ENCODE results near the gene NHEJ1. TPM values are rescaled to one million over a fixed set of nuclear protein-coding genes. Genes with fewer than 3 reads are reported as not detected.
"Not testable (repeated sequence)": the region's sequence is repeated elsewhere in the genome, so short reads cannot be mapped to it uniquely, and the experiment has no call there.

Gene NHEJ1
- total RNA-seq, 5 donors from 2014 or later (not counting 1 experiment from before 2014, with no cell fraction given) = 17.3 to 21.1 (median 18.2) TPM

- H3K27me3 ChIP-seq (replicated peaks in 1 of 2; ENCODE audit: control insufficient read depth in 2 of 2, extremely low read depth in 1 of 2, insufficient read depth in 2 of 2, low read length in 1 of 2); H3K36me3 Mint-ChIP-seq; ATAC-seq (replicated peaks in 1 of 4); H3K9me3 ChIP-seq; H3K9me3 Mint-ChIP-seq; H3K27me3 Mint-ChIP-seq; H3K36me3 ChIP-seq (ENCODE audit: control insufficient read depth in 2 of 2, extremely low read depth in 1 of 2, insufficient read depth in 1 of 2, low read length in 1 of 2): not testable (repeated sequence)
- H3K4me1 ChIP-seq (ENCODE audit: control insufficient read depth in 1 of 2, extremely low read depth in 1 of 2, insufficient read depth in 2 of 2, low read length in 2 of 2) = peaks cover 0 to 16% of the 10 kb centered on the region in 2 experiments
- H3K4me3 ChIP-seq (ENCODE audit: control insufficient read depth in 1 of 2, extremely low read depth in 1 of 2, low read length in 1 of 2) = peak overlapping the region in 1 of 2 donors; percentile 39
- WGBS (ENCODE audit: insufficient coverage) = 50% methylated on average over 19 of the region's 26 CpGs
- peak overlapping the region; percentile 34 for H3K27ac ChIP-seq (ENCODE audit: low read length)
- Mint-ChIP-seq H3K4me1 (peaks cover 16 to 20% (median 16%) of the 10 kb centered on the region in 3 donors), H3K4me3 (peak overlapping the region; percentile 76 to 81 (median 78)), H3K27ac (peak overlapping the region; percentile 87 to 88)
- peak in 18 of 35 experiments; percentile 8 to 56 (median 24) for DNase-seq
- POLR2A ChIA-PET = interaction anchor here in 1 of 2 donors (0.7 kb wide), 1 partner anchor 134 kb away, joined by 7 read pairs; no protein-coding TSS in a partner anchor
- CTCF ChIA-PET = interaction anchor here in 1 of 2 donors (0.6 to 1.1 kb wide), 4 partner anchors 11 to 295 kb away, joined by 3 to 10 read pairs (median 4); no protein-coding TSS in a partner anchor
Observed at GRCh38 chr2:219200502-219201326, 40.1 kb upstream of the NHEJ1 start.

DNA sequence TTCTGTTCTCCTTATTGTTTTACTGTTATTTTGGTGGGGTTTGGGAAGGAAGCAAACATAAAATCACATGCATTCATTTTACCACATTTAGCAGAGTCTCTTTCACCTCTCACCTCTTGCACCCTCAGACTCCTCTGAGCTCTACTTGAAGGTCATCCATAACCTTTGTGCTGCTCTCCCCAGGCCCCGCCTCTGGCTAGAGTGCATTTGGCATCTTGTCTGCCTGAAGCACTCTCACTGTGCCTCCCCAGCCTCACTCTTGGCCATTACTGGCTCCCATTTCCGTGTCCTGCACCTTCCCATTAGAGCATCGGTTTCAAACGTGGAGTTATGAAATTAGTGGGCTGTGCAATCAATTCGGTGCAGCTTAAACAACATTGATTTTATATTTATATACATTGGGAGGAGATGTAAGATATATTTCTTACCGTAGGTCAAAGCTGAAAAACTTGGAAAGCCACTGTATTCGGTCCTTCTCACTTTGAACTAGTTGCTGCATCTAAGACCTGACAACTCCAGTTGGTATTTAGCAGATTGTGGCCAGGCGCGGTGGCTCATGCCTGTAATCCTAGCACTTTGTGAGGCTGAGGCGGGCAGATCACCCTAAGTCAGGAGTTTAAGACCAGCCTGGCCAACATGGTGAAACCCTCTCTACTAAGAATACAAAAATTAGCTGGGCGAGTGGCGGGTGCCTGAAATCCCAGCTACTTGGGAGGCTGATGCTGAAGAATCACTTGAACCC, 39.0 kb upstream of the NHEJ1 start:
- Mint-ChIP-seq H3K27me3 (peaks cover 5 to 6% of the 10 kb centered on the region in 2 donors), H3K4me3 (peak overlapping the region in 2 of 3 donors; percentile 40 to 81), H3K36me3 (no peaks in the 10 kb centered on the region), H3K9me3 (no peaks in the 10 kb centered on the region), H3K27ac (no peak overlapping the region), H3K4me1 (peaks cover 16 to 20% (median 16%) of the 10 kb centered on the region in 3 donors)
- H3K36me3 ChIP-seq (ENCODE audit: control insufficient read depth in 2 of 2, extremely low read depth in 1 of 2, insufficient read depth in 1 of 2, low read length in 1 of 2) = no peaks in the 10 kb centered on the region
- ChIA-PET CTCF (interaction anchor here (0.6 to 1.1 kb wide), 5 partner anchors 18 to 65 kb away, joined by 3 to 5 read pairs (median 3); no protein-coding TSS in a partner anchor), POLR2A (interaction anchor here in 1 of 2 donors (0.5 kb wide), 1 partner anchor 12 kb away, joined by 7 read pairs; no protein-coding TSS in a partner anchor)
- H3K27me3 ChIP-seq (replicated peaks in 1 of 2; ENCODE audit: control insufficient read depth in 2 of 2, extremely low read depth in 1 of 2, insufficient read depth in 2 of 2, low read length in 1 of 2) = peaks cover 0 to 3% of the 10 kb centered on the region in 2 experiments
- WGBS (ENCODE audit: insufficient coverage) = 92% methylated on average over 2 of the region's 12 CpGs
- DNase-seq = no peak
- no peak overlapping the region for H3K27ac ChIP-seq (ENCODE audit: low read length)
- H3K9me3 ChIP-seq = no peaks in the 10 kb centered on the region
- no peak for ATAC-seq (replicated peaks in 1 of 4)
- peaks cover 0 to 15% of the 10 kb centered on the region in 2 experiments for H3K4me1 ChIP-seq (ENCODE audit: control insufficient read depth in 1 of 2, extremely low read depth in 1 of 2, insufficient read depth in 2 of 2, low read length in 2 of 2)
- H3K4me3 ChIP-seq (ENCODE audit: control insufficient read depth in 1 of 2, extremely low read depth in 1 of 2, low read length in 1 of 2) = no peak overlapping the region

GRCh38 chr2:219198974-219199373, 38.4 kb upstream of the NHEJ1 start:
- Mint-ChIP-seq H3K27me3 (peaks cover 5 to 6% of the 10 kb centered on the region in 2 donors), H3K4me1 (peaks cover 16 to 20% (median 16%) of the 10 kb centered on the region in 3 donors), H3K4me3 (peak overlapping the region in 1 of 3 donors; percentile 44), H3K27ac (no peak overlapping the region), H3K36me3 (no peaks in the 10 kb centered on the region), H3K9me3 (no peaks in the 10 kb centered on the region)
- H3K36me3 ChIP-seq (ENCODE audit: control insufficient read depth in 2 of 2, extremely low read depth in 1 of 2, insufficient read depth in 1 of 2, low read length in 1 of 2) = no peaks in the 10 kb centered on the region
- no peak overlapping the region for H3K27ac ChIP-seq (ENCODE audit: low read length)
- H3K9me3 ChIP-seq = no peaks in the 10 kb centered on the region
- DNase-seq (no peak), ATAC-seq (replicated peaks in 1 of 4) (no peak)
- ChIA-PET POLR2A (interaction anchor here in 1 of 2 donors (0.5 kb wide), 1 partner anchor 13 kb away, joined by 7 read pairs; no protein-coding TSS in a partner anchor), CTCF (interaction anchor here in 1 of 2 donors (0.6 kb wide), 1 partner anchor 27 kb away, joined by 5 read pairs; no protein-coding TSS in a partner anchor)
- H3K27me3 ChIP-seq (replicated peaks in 1 of 2; ENCODE audit: control insufficient read depth in 2 of 2, extremely low read depth in 1 of 2, insufficient read depth in 2 of 2, low read length in 1 of 2) = peaks cover 0 to 3% of the 10 kb centered on the region in 2 experiments
- H3K4me1 ChIP-seq (ENCODE audit: control insufficient read depth in 1 of 2, extremely low read depth in 1 of 2, insufficient read depth in 2 of 2, low read length in 2 of 2) = peaks cover 0 to 15% of the 10 kb centered on the region in 2 experiments
- no peak overlapping the region for H3K4me3 ChIP-seq (ENCODE audit: control insufficient read depth in 1 of 2, extremely low read depth in 1 of 2, low read length in 1 of 2)
- WGBS (ENCODE audit: insufficient coverage) = 94% methylated on average over 4 of the region's 5 CpGs

DNA sequence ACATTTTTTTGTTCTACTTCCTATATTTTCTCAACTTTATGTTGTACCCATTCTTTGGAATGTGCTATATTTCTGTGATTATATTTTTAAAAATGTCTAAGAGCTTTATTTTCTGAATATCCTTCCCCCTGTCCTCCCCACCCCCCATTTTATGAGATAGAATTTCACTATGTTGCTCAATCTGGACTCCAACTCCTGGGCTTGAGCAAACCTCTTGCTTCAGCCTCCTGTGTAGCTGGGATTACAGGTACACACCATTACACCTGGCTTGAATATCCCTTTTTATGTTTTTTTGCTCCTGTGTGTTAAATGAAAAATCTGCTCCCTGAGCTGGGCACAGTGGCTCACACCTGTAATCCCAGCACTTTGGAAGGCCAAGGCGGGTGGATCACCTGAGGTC, 36.8 kb upstream of the NHEJ1 start:
- ChIA-PET CTCF (interaction anchor here in 1 of 2 donors (0.7 to 0.9 kb wide), 2 partner anchors 9 to 19 kb away, joined by 3 to 7 read pairs; partner anchors contain the start of gene ZFAND2B), POLR2A (interaction anchor here in 1 of 2 donors (1.0 kb wide), 1 partner anchor 9 kb away, joined by 7 read pairs; no protein-coding TSS in a partner anchor)

GRCh38 chr2:219186754-219187456, 26.3 kb upstream of the NHEJ1 start:
- POLR2A ChIA-PET = no interaction called here
- no peaks in the 10 kb centered on the region for H3K9me3 Mint-ChIP-seq
- DNase-seq (no peak), ATAC-seq (replicated peaks in 1 of 4) (no peak)
- no peak overlapping the region for H3K27ac ChIP-seq (ENCODE audit: low read length)
- H3K36me3 ChIP-seq (ENCODE audit: control insufficient read depth in 2 of 2, extremely low read depth in 1 of 2, insufficient read depth in 1 of 2, low read length in 1 of 2) = peaks cover 5 to 28% of the 10 kb centered on the region in 2 donors
- no peaks in the 10 kb centered on the region for H3K9me3 ChIP-seq
- peak overlapping the region; percentile 15 to 19 for H3K27ac Mint-ChIP-seq
- WGBS (ENCODE audit: insufficient coverage) = 55% methylated on average over 5 of the region's 7 CpGs
- peaks cover 0 to 10% of the 10 kb centered on the region in 2 experiments for H3K4me1 ChIP-seq (ENCODE audit: control insufficient read depth in 1 of 2, extremely low read depth in 1 of 2, insufficient read depth in 2 of 2, low read length in 2 of 2)
- H3K4me3 ChIP-seq (ENCODE audit: control insufficient read depth in 1 of 2, extremely low read depth in 1 of 2, low read length in 1 of 2) = no peak overlapping the region
- H3K27me3 Mint-ChIP-seq = no peaks in the 10 kb centered on the region
- H3K4me1 Mint-ChIP-seq = peaks cover 14 to 21% (median 17%) of the 10 kb centered on the region in 3 donors
- CTCF ChIA-PET = no interaction called here
- peaks cover 24% of the 10 kb centered on the region for H3K36me3 Mint-ChIP-seq
- H3K4me3 Mint-ChIP-seq = no peak overlapping the region
- no peaks in the 10 kb centered on the region for H3K27me3 ChIP-seq (replicated peaks in 1 of 2; ENCODE audit: control insufficient read depth in 2 of 2, extremely low read depth in 1 of 2, insufficient read depth in 2 of 2, low read length in 1 of 2)

More for the DNA sequence above, 36.8 kb upstream of the NHEJ1 start:
- Mint-ChIP-seq H3K9me3 (no peaks in the 10 kb centered on the region), H3K36me3 (no peaks in the 10 kb centered on the region), H3K27me3 (peaks cover 5 to 6% of the 10 kb centered on the region in 2 donors), H3K4me1 (peaks cover 16 to 20% (median 16%) of the 10 kb centered on the region in 3 donors), H3K27ac (peak overlapping the region in 1 of 2 donors; percentile 43), H3K4me3 (no peak overlapping the region)
- Histone ChIP-seq H3K27ac (ENCODE audit: low read length) (no peak overlapping the region), H3K4me1 (ENCODE audit: control insufficient read depth in 1 of 2, extremely low read depth in 1 of 2, insufficient read depth in 2 of 2, low read length in 2 of 2) (peaks cover 0 to 15% of the 10 kb centered on the region in 2 experiments), H3K27me3 (replicated peaks in 1 of 2; ENCODE audit: control insufficient read depth in 2 of 2, extremely low read depth in 1 of 2, insufficient read depth in 2 of 2, low read length in 1 of 2) (peaks cover 0 to 3% of the 10 kb centered on the region in 2 experiments), H3K36me3 (ENCODE audit: control insufficient read depth in 2 of 2, extremely low read depth in 1 of 2, insufficient read depth in 1 of 2, low read length in 1 of 2) (no peaks in the 10 kb centered on the region), H3K9me3 (no peaks in the 10 kb centered on the region), H3K4me3 (ENCODE audit: control insufficient read depth in 1 of 2, extremely low read depth in 1 of 2, low read length in 1 of 2) (no peak overlapping the region)
- WGBS (ENCODE audit: insufficient coverage) = no CpG with 5 or more reads among the region's 1 CpG
- DNase-seq = no peak
- ATAC-seq (replicated peaks in 1 of 4) = no peak
